H1 (cell line): Measurements from ENCODE around the gene HIVEP3.

Experiments used
- ATF2 ChIP-seq: IDR thresholded peaks from 2 replicates; pipeline ENCODE4 v1.6.1; 2012; ENCODE audit warnings: low read length, inconsistent platforms
- CEBPB ChIP-seq: IDR thresholded peaks from 2 replicates; pipeline ENCODE4 v1.6.1; 2012; ENCODE audit warnings: low read depth, low read length
- CTCF ChIP-seq, 3 experiments: IDR thresholded peaks; 1 replicate in 2 of 3; 2 replicates in 1 of 3; pipeline versions ENCODE4 v1.5.1 to v1.6.1; 2011; ENCODE audit warnings: low read length in 3 of 3, mild to moderate bottlenecking in 3 of 3, inconsistent platforms in 2 of 3, low read depth in 1 of 3, moderate library complexity in 1 of 3; ENCODE audit not compliant: insufficient read depth in 1 of 3; ENCODE audit errors: control extremely low read depth in 1 of 3
- EP300 ChIP-seq, 2 experiments: IDR thresholded peaks; 1 replicate in 1 of 2; 2 replicates in 1 of 2; pipeline ENCODE4 v1.6.1; 2011 to 2012; ENCODE audit warnings: low read depth in 2 of 2, low read length in 2 of 2, mild to moderate bottlenecking in 2 of 2, borderline replicate concordance in 1 of 2, inconsistent platforms in 1 of 2, moderate library complexity in 1 of 2
- EZH2 ChIP-seq: fragments of 200-600 bp; sonication (generic); IDR thresholded peaks from 2 replicates; pipeline ENCODE4 v1.7.1; 2012; ENCODE audit warnings: low read depth, mild to moderate bottlenecking, moderate library complexity, low read length, inconsistent platforms; ENCODE audit not compliant: severe bottlenecking
- JUN ChIP-seq: IDR thresholded peaks from 2 replicates; pipeline ENCODE4 v1.6.1; 2011; ENCODE audit warnings: low read depth, mild to moderate bottlenecking, improper control_type of control experiment, low read length
- JUND ChIP-seq: IDR thresholded peaks from 2 replicates; pipeline ENCODE4 v1.6.1; 2011; ENCODE audit warnings: mild to moderate bottlenecking, improper control_type of control experiment, low read length
- MAFK ChIP-seq: IDR thresholded peaks from 2 replicates; pipeline ENCODE4 v1.6.1; 2012; ENCODE audit warnings: low read depth, mild to moderate bottlenecking, improper control_type of control experiment, low read length
- MAX ChIP-seq: IDR thresholded peaks from 2 replicates; pipeline ENCODE4 v1.6.1; 2012; ENCODE audit warnings: inconsistent platforms
- SIN3A ChIP-seq, 2 experiments: IDR thresholded peaks in 1 of 2; conservative IDR thresholded peaks in 1 of 2; 2 replicates each; pipeline ENCODE4 v1.6.1; 2011 to 2012; ENCODE audit warnings: low read length in 2 of 2, improper control_type of control experiment in 1 of 2, low read depth in 1 of 2, mild to moderate bottlenecking in 1 of 2
- TAF7 ChIP-seq: optimal IDR thresholded peaks from 2 replicates; pipeline ENCODE3; 2011; ENCODE audit warnings: low read depth, mild to moderate bottlenecking, inconsistent platforms, low read length, moderate library complexity, borderline replicate concordance

GRCh38 chr1:41508290-41508689, 410.4 kb downstream of the HIVEP3 start:
- no peak for TF ChIP-seq SIN3A (conservative IDR thresholded peaks at IDR 0.05 in 1 of 2, IDR thresholded peaks at IDR 0.05 in 1 of 2; ENCODE audit: low read depth in 1 of 2, low read length in 2 of 2)
- TF ChIP-seq JUND: no peak
- TF ChIP-seq CTCF (IDR thresholded peaks at IDR 0.05; ENCODE audit: control extremely low read depth in 1 of 3, insufficient read depth in 1 of 3, low read depth in 1 of 3, low read length in 3 of 3): no peak
- no peak for TF ChIP-seq MAX
- no peak for TF ChIP-seq ATF2
- TF ChIP-seq MAFK: no peak
- TF ChIP-seq CEBPB: no peak
- no peak for TF ChIP-seq EP300 (IDR thresholded peaks at IDR 0.05; ENCODE audit: borderline replicate concordance in 1 of 2, low read depth in 2 of 2, low read length in 2 of 2)
- no peak for TF ChIP-seq TAF7
- no peak for TF ChIP-seq EZH2
- TF ChIP-seq JUN: no peak
